Cardiac muscle cell (in vitro differentiated cells and primary cell): ENCODE results near the gene LOX. TPM values are rescaled to one million over a fixed set of nuclear protein-coding genes. Genes with fewer than 3 reads are reported as not detected.
A peak's percentile ranks its signal among the peaks of the same experiment; 100 is the strongest.
"Not testable (repeated sequence)": the region's sequence is repeated elsewhere in the genome, so short reads cannot be mapped to it uniquely, and the experiment has no call there.

Experiments used
- DNase-seq, 2 donors: peaks; one replicate each; pipeline versions ENCODE4 v3.0.0 to v3.0.0-alpha.2; 2010 to 2017; ENCODE audit warnings: low read depth in 1 of 2, low spot score in 1 of 2
- H3K27ac ChIP-seq: fragments of 200-600 bp; sonication (generic); 2 replicates; pipeline ENCODE4 v1.5.1; 2016
- H3K27me3 ChIP-seq: fragments of 200-600 bp; sonication (generic); 2 replicates; pipeline ENCODE4 v1.6.0; 2016; ENCODE audit warnings: control low read depth
- H3K36me3 ChIP-seq: fragments of 200-600 bp; sonication (generic); 2 replicates; pipeline ENCODE4 v1.5.1; 2016; ENCODE audit warnings: control low read depth
- H3K4me1 ChIP-seq: fragments of 200-600 bp; sonication (generic); 2 replicates; pipeline ENCODE4 v1.8.1; 2017; ENCODE audit warnings: low read depth, mild to moderate bottlenecking, mixed run types
- H3K4me3 ChIP-seq: fragments of 200-600 bp; sonication (generic); 2 replicates; pipeline ENCODE4 v1.5.1; 2016; ENCODE audit warnings: mild to moderate bottlenecking
- H3K9me3 ChIP-seq: fragments of 200-600 bp; sonication (generic); 2 replicates; pipeline ENCODE4 v1.5.1; 2017; ENCODE audit warnings: low read depth, mild to moderate bottlenecking, control low read depth
- polyA plus RNA-seq: library from polyadenylated mRNA; unstranded; fragments of >200 nt; fragmentation: Nextera tagmentation; extraction: Ambion mirVana; gene quantifications from 2 replicates; pipeline ENCODE4 v1.2.1, GENCODE V29; 2016
- total RNA-seq: library from RNA; depleted of rRNA; stranded (reverse); fragments of >200 nt; gene quantifications from 2 replicates; pipeline ENCODE4 v1.2.3, GENCODE V29; 2016
- TF ChIP-seq, protein P1 (sequence below): IDR thresholded peaks from 2 replicates; pipeline ENCODE4 v1.5.1; 2012; ENCODE audit warnings: low read depth, mild to moderate bottlenecking, low read length

Gene LOX
- total and polyA plus RNA-seq, 2 experiments from 2014 or later: 2.0 to 4.6 TPM

DNA sequence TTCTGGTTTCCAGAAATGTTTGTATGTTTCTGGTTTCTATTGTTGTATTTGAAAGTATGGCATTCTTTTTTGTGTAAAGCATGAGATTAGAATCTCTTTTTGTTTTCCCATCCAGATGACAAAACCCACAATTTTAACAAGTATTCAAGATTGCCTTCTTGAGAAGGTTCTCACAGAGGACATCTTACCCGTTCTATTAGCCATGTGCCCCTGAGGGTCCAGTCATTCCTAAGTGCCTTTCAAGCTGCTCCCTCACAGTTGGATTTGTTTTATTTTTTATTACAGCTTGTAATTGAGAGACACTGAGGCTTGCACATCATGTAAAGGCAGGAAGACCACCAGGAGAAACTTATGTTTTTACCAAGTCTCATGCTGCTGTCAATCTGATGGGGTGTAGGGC, 19.3 kb upstream of the LOX start:
- Histone ChIP-seq H3K9me3 (no peaks in the 10 kb centered on the region), H3K4me1 (no peaks in the 10 kb centered on the region), H3K4me3 (no peak overlapping the region), H3K36me3 (no peaks in the 10 kb centered on the region), H3K27ac (no peak overlapping the region), H3K27me3 (no peaks in the 10 kb centered on the region)
- no peak for DNase-seq
- TF ChIP-seq, protein P1, sequence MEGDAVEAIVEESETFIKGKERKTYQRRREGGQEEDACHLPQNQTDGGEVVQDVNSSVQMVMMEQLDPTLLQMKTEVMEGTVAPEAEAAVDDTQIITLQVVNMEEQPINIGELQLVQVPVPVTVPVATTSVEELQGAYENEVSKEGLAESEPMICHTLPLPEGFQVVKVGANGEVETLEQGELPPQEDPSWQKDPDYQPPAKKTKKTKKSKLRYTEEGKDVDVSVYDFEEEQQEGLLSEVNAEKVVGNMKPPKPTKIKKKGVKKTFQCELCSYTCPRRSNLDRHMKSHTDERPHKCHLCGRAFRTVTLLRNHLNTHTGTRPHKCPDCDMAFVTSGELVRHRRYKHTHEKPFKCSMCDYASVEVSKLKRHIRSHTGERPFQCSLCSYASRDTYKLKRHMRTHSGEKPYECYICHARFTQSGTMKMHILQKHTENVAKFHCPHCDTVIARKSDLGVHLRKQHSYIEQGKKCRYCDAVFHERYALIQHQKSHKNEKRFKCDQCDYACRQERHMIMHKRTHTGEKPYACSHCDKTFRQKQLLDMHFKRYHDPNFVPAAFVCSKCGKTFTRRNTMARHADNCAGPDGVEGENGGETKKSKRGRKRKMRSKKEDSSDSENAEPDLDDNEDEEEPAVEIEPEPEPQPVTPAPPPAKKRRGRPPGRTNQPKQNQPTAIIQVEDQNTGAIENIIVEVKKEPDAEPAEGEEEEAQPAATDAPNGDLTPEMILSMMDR: no peak

DNA sequence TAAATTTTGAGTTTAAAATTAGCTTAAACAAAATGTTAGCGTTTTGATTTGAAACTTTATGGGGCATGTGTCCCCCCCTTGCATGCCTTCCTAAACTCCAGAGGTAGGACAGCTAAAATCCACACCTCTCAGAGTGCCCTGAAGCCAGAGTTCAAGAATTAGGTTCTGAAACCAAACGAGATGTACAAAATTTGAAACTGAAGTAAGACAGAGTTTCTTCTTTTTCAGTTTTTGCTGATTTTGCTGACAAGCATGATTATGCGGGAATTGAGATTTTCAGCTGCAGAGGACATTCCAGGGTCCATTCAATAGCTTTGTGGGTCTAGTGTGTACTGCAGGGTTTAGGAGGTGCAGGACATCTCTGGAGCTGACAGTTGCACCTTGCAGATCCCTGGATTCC, 17.1 kb upstream of the LOX start:
- Histone ChIP-seq H3K4me3 (no peak overlapping the region), H3K36me3 (no peaks in the 10 kb centered on the region), H3K4me1 (no peaks in the 10 kb centered on the region), H3K9me3 (no peaks in the 10 kb centered on the region), H3K27ac (no peak overlapping the region), H3K27me3 (no peaks in the 10 kb centered on the region)
- no peak for DNase-seq
- TF ChIP-seq, protein P1: no peak

DNA sequence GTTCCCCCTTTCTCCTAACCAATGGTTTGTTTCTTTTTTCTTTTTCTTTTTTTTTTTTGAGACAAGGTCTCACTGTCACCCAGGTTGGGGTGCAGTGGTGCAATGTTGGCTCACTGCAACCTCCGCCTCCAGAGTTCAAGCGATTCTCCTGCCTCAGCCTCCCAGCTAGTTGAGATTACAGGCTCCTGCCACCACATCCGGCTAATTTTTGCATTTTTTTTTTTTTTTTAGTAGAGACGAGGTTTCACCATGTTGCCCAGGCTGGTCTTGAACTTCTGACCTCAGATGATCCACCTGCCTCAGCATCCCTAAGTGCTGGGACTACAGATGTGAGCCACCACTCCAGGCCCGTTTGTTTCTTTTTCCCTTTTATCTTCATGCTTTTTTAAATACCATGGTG, 16.2 kb upstream of the LOX start:
- H3K4me3 ChIP-seq, DNase-seq, H3K36me3 ChIP-seq, H3K27me3 ChIP-seq, H3K27ac ChIP-seq, H3K9me3 ChIP-seq, H3K4me1 ChIP-seq: not testable (repeated sequence)

DNA sequence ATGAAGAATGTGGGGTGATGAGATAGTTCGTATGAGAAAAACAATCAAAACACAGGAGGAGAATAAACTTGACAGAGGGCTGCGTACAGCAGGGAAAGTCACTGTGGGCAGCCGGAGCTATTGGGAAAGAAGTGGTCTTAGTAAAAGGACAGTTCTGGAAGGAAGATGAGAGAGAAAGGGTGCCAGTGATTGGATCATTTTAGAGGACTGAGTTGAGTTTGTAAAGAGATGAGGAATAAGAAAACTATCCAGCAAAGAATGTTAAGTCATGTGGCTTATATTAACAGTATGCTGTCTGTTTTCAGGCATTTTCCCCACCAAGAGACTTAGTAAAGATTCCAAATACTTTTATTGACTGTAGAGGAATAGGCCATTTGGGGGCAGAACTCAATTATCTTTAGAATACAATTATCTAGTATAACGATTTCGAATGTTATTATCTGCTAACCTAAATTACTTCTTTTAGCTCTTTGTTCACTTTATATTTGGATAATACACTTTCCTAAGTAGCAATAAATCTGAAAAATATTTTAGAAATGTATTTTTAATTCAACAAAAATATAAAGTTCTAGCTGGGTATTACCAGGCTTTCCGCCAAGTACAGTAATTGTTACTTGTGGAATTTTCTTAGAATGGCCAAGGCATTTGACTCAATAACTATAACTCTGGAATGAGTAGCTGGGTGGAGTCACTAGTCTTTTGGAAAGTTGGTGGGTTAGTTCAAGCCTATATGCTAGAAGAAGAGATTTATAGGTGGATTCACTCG, 15.5 kb upstream of the LOX start:
- TF ChIP-seq, protein P1: no peak
- H3K27me3 ChIP-seq: no peaks in the 10 kb centered on the region
- H3K4me1 ChIP-seq: no peaks in the 10 kb centered on the region
- no peak overlapping the region for H3K27ac ChIP-seq
- no peaks in the 10 kb centered on the region for H3K36me3 ChIP-seq
- no peak overlapping the region for H3K4me3 ChIP-seq
- DNase-seq: peak in 1 of 2 donors; percentile 63
- H3K9me3 ChIP-seq: no peaks in the 10 kb centered on the region

DNA sequence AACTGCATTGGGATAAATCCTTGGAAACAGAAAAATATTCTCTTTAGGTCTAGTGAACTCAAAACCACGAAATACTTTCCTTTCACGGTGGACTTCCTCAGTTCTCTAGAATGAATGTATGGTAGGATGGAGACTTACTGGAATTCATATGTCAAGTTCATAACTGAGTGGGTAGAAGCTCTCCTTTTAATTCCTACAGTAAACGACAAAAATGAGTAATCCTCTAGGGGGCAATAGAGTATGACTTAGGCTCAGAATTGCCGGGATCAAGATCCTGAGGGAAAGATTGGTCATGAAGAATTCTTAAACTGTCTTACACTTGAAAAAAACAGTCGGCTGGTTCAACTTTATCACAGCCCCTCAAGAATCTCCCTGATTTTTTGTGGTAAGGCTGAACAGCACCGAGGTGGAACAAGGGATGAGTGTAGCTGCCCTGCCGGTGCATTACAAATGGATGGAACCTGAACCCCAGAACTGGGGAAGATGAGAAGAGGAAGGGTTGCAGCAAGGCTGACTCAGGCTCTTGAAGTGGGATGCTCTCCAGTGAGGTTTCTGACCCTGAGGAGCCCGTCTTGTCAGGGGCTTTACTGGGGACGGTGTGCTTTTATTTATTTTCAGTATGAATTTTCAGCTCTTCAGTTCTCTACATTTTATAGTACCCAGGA, 14.0 kb upstream of the LOX start:
- H3K9me3 ChIP-seq: no peaks in the 10 kb centered on the region
- TF ChIP-seq, protein P1: peak; percentile 54
- H3K27me3 ChIP-seq: no peaks in the 10 kb centered on the region
- peak; percentile 42 to 67 for DNase-seq
- no peaks in the 10 kb centered on the region for H3K4me1 ChIP-seq
- no peak overlapping the region for H3K27ac ChIP-seq
- no peak overlapping the region for H3K4me3 ChIP-seq
- no peaks in the 10 kb centered on the region for H3K36me3 ChIP-seq
